Measurements from ENCODE around the gene UBE2G2.
A peak's percentile ranks its signal among the peaks of the same experiment; 100 is the strongest.

UBE2G2 gene

GRCh38 chr21:44837537-44837936, 35.9 kb upstream of the UBE2G2 start:
- TF ChIP-seq RAD21 (IDR thresholded peaks at IDR 0.05; ENCODE audit: low read depth) (no peak), MAX (IDR thresholded peaks at IDR 0.05) (no peak), NFIC (IDR thresholded peaks at IDR 0.05) (no peak), EGR1 (IDR thresholded peaks at IDR 0.05) (no peak), CREB1 (IDR thresholded peaks at IDR 0.05; ENCODE audit: low read depth) (no peak), TAF1 (IDR thresholded peaks at IDR 0.05; ENCODE audit: low read depth) (no peak)

DNA sequence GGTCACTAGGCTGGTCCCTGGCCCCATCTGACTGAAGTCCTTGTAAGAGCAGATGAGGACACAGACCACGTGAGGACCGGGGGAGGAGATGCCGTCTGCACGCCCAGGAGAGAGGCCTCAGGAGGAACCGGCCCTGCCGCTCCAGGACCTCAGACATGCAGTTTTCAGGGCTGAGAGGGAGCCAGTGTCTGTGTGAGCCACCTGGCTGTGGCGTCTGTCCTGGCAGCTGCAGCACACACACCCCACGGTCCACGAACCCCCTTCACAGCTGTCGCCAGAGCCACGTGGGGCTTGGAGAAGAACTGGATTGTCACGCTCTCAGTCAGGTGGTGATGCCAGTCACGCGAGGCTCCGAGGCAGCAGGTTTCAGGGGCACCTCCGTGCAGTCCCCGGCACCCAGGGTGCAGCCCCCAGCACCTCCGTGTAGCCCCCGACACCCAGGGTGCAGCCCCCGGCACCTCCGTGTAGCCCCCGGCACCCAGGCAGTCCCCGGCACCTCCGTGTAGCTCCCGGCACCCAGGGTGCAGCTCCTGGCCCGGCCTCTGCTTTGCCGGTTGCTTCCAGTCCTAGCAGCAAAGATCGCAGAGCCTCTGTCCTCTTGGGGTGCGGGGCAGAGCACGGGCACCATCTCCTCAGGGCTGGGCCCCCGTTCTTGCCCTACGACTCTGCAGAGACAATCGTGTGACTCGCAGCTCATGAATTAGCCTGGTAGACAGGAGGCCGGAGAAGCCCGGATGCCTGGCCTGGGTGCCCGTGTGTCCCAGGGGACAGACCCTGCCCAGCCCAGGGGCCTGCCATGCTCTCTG, 35.2 kb upstream of the UBE2G2 start:
- TF ChIP-seq REST (IDR thresholded peaks at IDR 0.05; ENCODE audit: low read depth), result no peak
- no peak for TF ChIP-seq CREB1 (IDR thresholded peaks at IDR 0.05; ENCODE audit: low read depth)
- peak; percentile 75 for TF ChIP-seq MAX (IDR thresholded peaks at IDR 0.05)
- no peak for TF ChIP-seq TAF1 (IDR thresholded peaks at IDR 0.05; ENCODE audit: low read depth)
- peak; percentile 90 for TF ChIP-seq USF1 (IDR thresholded peaks at IDR 0.05)
- TF ChIP-seq NFIC (IDR thresholded peaks at IDR 0.05), result no peak
- TF ChIP-seq EP300 (IDR thresholded peaks at IDR 0.05; ENCODE audit: borderline replicate concordance), result no peak
- no peak for TF ChIP-seq TEAD4 (IDR thresholded peaks at IDR 0.05)
- no peak for TF ChIP-seq RAD21 (IDR thresholded peaks at IDR 0.05; ENCODE audit: low read depth)
- TF ChIP-seq YY1 (IDR thresholded peaks at IDR 0.05; ENCODE audit: low read depth), result no peak
- no peak for TF ChIP-seq FOXM1 (IDR thresholded peaks at IDR 0.05; ENCODE audit: borderline replicate concordance, low read depth)

GRCh38 chr21:44836349-44836665, 34.7 kb upstream of the UBE2G2 start:
- TF ChIP-seq TAF1 (IDR thresholded peaks at IDR 0.05; ENCODE audit: low read depth), result no peak
- TF ChIP-seq MAX (IDR thresholded peaks at IDR 0.05), result no peak
- TF ChIP-seq ZBTB7A (IDR thresholded peaks at IDR 0.05; ENCODE audit: low read depth), result no peak
- no peak for TF ChIP-seq FOXM1 (IDR thresholded peaks at IDR 0.05; ENCODE audit: borderline replicate concordance, low read depth)
- no peak for TF ChIP-seq USF1 (IDR thresholded peaks at IDR 0.05)
- no peak for TF ChIP-seq EP300 (IDR thresholded peaks at IDR 0.05; ENCODE audit: borderline replicate concordance)
- TF ChIP-seq REST (IDR thresholded peaks at IDR 0.05; ENCODE audit: low read depth), result no peak
- TF ChIP-seq CEBPB (IDR thresholded peaks at IDR 0.05), result no peak
- TF ChIP-seq TCF12 (IDR thresholded peaks at IDR 0.05; ENCODE audit: low read depth), result no peak
- TF ChIP-seq RAD21 (IDR thresholded peaks at IDR 0.05; ENCODE audit: low read depth), result no peak
- TF ChIP-seq NFIC (IDR thresholded peaks at IDR 0.05), result no peak
- no peak for TF ChIP-seq CREB1 (IDR thresholded peaks at IDR 0.05; ENCODE audit: low read depth)
- TF ChIP-seq EGR1 (IDR thresholded peaks at IDR 0.05), result no peak
- TF ChIP-seq TEAD4 (IDR thresholded peaks at IDR 0.05), result no peak
- TF ChIP-seq YY1 (IDR thresholded peaks at IDR 0.05; ENCODE audit: low read depth), result no peak

- 0 out of 2 replicates have a peak, but pooled peaks have one; percentile 32 for TF ChIP-seq ZBTB7A (IDR thresholded peaks at IDR 0.05; ENCODE audit: low read depth)
- no peak for TF ChIP-seq MAX (IDR thresholded peaks at IDR 0.05)
Observed at GRCh38 chr21:44835647-44835973, 34.0 kb upstream of the UBE2G2 start.

DNA sequence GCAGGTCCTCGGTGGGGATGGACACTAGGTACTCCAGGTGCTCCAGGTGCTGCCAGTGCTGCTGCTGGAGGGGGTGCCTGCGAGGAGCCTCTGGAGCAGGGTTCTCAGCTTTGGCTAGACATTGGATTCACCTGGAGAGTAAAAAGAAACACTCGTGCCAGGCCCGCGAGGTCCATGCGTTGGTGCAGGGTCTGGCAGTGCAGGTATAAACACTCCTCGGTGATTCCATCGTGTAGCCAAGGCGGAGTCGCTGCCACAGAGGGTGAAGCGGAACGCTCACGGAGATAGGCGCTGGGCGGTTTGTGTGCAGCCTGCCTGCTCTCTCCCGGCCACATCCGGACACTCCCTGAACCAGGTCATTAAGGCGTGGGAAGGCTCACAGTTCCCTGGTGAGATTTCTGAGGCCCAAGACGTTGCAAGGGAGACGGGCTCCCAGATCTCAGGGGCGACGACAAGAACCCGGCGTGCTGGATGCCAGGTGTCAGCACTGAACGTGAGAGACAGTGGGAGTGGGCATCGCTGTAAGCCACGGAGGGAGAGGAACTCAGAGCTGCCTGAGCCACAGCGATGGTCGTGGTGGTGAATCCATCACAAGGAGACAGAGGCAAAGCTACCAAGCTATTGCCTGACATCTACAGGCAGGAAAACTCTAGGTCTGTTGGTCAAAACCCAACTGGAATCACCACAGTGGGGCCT, 33.5 kb upstream of the UBE2G2 start:
- peak; percentile 14; the same call in 1 of the 2 replicates for TF ChIP-seq RAD21 (IDR thresholded peaks at IDR 0.05; ENCODE audit: low read depth)
- TF ChIP-seq ZBTB7A (IDR thresholded peaks at IDR 0.05; ENCODE audit: low read depth), result no peak
- TF ChIP-seq REST (IDR thresholded peaks at IDR 0.05; ENCODE audit: low read depth), result no peak

Data from Ishikawa (cell line).